Endothelial cell (in vitro differentiated cells): ENCODE measurements around the gene TAPT1. TPM values are rescaled to one million over a fixed set of nuclear protein-coding genes. Genes with fewer than 3 reads are reported as not detected.
A peak's percentile ranks its signal among the peaks of the same experiment; 100 is the strongest.
"Not testable (repeated sequence)": the region's sequence is repeated elsewhere in the genome, so short reads cannot be mapped to it uniquely, and the experiment has no call there.

Experiments
- DNase-seq: peaks from one replicate; pipeline ENCODE4 v3.0.0; 2021; ENCODE audit warnings: low spot score
- H3K27ac Mint-ChIP-seq: one replicate; pipeline ENCODE4 v1.8.0; 2021; ENCODE audit warnings: mixed read lengths, inconsistent platforms; ENCODE audit not compliant: unreplicated experiment
- H3K27me3 Mint-ChIP-seq: one replicate; pipeline ENCODE4 v1.8.0; 2021; ENCODE audit warnings: mild to moderate bottlenecking, moderate library complexity, mixed read lengths, inconsistent platforms; ENCODE audit not compliant: unreplicated experiment
- H3K36me3 Mint-ChIP-seq: one replicate; pipeline ENCODE4 v1.8.0; 2021; ENCODE audit warnings: mild to moderate bottlenecking, low read depth, mixed read lengths, inconsistent platforms; ENCODE audit not compliant: unreplicated experiment
- H3K4me1 Mint-ChIP-seq: one replicate; pipeline ENCODE4 v1.8.0; 2021; ENCODE audit warnings: mild to moderate bottlenecking, mixed read lengths, inconsistent platforms; ENCODE audit not compliant: unreplicated experiment
- H3K4me3 Mint-ChIP-seq: one replicate; pipeline ENCODE4 v1.8.0; 2021; ENCODE audit warnings: mild to moderate bottlenecking, mixed read lengths, inconsistent platforms; ENCODE audit not compliant: unreplicated experiment
- H3K9me3 Mint-ChIP-seq: one replicate; pipeline ENCODE4 v1.8.0; 2021; ENCODE audit warnings: mixed read lengths, inconsistent platforms; ENCODE audit not compliant: unreplicated experiment
- long read RNA-seq: library from polyadenylated mRNA; unstranded; transcript quantifications from one replicate; pipeline ENCODE4 v2.0.0, GENCODE V29; 2020; ENCODE audit not compliant: unreplicated experiment
- total RNA-seq: library from RNA; stranded (reverse); fragmentation: NEBNext Ultra II Directional; extraction: Animal tissue kit (Norgen Biotek cat#: 25700); gene quantifications from one replicate; pipeline ENCODE4 v1.2.1, GENCODE V29; 2021; ENCODE audit not compliant: unreplicated experiment
- TF ChIP-seq, protein P1 (sequence below): fragments of 200-600 bp; sonication (generic); IDR thresholded peaks from one replicate; pipeline ENCODE4 v1.5.0; 2021; ENCODE audit warnings: antibody characterized with exemption; ENCODE audit not compliant: unreplicated experiment

TAPT1 gene, protein sequence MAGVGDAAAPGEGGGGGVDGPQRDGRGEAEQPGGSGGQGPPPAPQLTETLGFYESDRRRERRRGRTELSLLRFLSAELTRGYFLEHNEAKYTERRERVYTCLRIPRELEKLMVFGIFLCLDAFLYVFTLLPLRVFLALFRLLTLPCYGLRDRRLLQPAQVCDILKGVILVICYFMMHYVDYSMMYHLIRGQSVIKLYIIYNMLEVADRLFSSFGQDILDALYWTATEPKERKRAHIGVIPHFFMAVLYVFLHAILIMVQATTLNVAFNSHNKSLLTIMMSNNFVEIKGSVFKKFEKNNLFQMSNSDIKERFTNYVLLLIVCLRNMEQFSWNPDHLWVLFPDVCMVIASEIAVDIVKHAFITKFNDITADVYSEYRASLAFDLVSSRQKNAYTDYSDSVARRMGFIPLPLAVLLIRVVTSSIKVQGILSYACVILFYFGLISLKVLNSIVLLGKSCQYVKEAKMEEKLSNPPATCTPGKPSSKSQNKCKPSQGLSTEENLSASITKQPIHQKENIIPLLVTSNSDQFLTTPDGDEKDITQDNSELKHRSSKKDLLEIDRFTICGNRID
- 18.4 TPM for total RNA-seq
- long read RNA-seq = 0 reads

DNA sequence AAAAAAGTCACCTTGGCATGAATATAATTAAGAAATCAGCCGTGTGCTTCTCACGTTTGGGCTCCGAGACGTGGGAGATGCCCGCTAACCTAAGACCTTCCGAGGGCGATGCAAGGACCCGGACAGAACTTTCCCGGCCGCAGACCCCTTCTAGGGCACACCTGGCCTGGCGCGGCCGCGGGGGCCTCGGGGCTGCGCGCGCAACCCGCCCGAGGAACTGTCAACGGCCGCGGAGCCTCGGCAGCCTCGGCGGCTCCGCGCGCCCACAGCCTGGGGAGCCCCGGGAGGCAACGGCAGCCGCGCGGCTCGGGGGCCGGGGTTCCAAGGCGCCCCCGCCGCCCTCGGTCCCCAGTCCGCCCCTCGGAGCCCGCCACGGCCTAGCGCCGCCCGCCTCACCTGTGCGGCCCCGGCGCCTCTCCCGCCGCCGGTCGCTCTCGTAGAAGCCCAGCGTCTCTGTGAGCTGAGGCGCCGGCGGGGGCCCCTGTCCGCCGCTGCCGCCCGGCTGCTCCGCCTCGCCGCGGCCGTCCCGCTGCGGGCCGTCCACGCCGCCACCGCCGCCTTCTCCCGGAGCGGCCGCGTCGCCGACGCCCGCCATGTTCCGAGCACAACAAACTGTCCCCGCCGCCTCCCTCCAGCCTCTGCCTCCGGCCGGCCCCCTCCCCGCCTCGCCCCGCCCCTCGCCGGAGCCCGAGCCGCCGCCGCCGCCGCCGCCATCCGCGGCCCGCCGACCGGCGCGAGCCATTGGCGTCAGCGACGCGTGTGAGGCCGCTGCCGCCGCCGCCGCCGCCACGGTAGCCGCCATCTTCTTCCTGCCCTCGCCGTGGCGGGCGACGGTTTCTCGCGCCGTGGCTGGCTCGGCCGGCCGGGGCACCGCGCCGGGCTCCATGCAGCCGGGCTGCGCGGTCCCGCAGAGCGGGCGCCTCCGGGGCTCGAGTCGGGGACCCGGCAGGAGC, at the start of gene TAPT1:
TSS of gene TAPT1 (minus strand) at position 609 of the 953 bp plus-strand sequence. CDS start at position 595, 14 bp downstream.
- TF ChIP-seq, protein P1, sequence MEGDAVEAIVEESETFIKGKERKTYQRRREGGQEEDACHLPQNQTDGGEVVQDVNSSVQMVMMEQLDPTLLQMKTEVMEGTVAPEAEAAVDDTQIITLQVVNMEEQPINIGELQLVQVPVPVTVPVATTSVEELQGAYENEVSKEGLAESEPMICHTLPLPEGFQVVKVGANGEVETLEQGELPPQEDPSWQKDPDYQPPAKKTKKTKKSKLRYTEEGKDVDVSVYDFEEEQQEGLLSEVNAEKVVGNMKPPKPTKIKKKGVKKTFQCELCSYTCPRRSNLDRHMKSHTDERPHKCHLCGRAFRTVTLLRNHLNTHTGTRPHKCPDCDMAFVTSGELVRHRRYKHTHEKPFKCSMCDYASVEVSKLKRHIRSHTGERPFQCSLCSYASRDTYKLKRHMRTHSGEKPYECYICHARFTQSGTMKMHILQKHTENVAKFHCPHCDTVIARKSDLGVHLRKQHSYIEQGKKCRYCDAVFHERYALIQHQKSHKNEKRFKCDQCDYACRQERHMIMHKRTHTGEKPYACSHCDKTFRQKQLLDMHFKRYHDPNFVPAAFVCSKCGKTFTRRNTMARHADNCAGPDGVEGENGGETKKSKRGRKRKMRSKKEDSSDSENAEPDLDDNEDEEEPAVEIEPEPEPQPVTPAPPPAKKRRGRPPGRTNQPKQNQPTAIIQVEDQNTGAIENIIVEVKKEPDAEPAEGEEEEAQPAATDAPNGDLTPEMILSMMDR = no peak
- Mint-ChIP-seq H3K9me3 (no peaks in the 10 kb centered on the region), H3K4me3 (peak within 1 kb of the TSS; percentile 95), H3K27ac (peak within 1 kb of the TSS; percentile 87), H3K36me3 (no peaks in the 10 kb centered on the region), H3K4me1 (peaks cover 33% of the 10 kb centered on the region), H3K27me3 (peaks cover 4% of the 10 kb centered on the region)
- DNase-seq = peak; percentile 83

DNA sequence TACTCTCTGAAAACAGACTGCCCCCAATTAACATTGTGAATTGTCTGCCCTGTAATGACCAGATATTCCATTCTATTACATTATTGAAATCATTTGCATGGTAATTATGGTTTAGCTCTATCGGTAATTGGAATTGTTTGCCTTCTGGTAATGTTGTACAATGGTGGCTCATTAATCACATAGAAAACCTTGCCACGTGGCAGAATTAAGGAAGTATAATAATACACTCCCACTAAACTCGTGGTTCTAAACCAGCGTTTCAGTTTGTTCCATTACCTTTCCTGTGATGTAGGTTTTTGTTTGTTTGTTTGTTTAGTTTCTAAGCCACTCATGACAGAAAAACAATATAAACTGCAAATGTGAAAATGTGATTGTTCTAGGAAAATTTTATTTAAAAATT, 45.1 kb upstream of the TAPT1 start:
- TF ChIP-seq, protein P1 = no peak
- peaks cover 5% of the 10 kb centered on the region for H3K36me3 Mint-ChIP-seq
- no peaks in the 10 kb centered on the region for H3K27me3 Mint-ChIP-seq
- no peak for DNase-seq
- no peak overlapping the region for H3K27ac Mint-ChIP-seq
- H3K4me3 Mint-ChIP-seq = no peak overlapping the region
- H3K9me3 Mint-ChIP-seq = no peaks in the 10 kb centered on the region
- H3K4me1 Mint-ChIP-seq = peaks cover 18% of the 10 kb centered on the region

DNA sequence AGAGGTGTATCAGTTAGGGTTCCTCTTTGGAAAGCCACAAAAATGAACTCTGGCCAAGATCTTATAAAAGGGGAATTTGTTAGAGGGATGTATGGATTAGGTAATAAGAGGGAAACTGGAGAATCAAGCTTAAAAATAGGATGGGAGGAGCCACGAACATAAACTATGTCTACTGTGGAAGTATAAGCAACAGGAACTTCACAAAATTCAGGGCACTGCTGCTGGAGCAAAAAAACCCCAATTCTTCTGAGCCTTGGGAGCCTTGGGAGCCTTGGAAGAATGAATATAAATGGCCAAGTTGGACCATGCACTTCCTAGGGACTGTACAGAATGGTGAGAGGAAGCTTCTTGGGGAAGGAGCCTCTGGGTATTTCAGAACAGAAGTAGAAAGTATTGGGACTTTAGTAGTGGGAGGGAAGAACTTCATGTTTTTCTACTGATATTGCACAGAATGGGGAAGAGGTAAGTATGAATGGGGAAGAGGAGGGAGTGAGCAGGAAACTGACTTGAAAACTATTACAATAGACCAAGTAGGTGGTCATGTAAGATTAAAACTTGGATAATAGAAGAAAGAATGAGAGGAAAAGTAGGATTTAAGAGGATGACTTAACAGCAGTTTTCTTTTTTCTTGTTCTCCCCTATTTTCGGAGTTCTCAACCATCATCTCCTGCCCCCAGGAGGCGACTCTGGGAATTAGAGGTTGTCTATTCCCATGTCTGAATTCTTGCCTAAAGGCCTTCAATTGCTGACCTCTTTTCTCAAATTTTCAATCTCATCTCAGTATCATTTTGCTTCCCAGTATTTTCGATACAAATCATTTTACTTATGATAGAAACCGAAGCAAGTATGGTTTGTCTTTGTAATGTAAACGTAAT, 44.4 kb upstream of the TAPT1 start:
- peak; percentile 22 for DNase-seq
- TF ChIP-seq, protein P1 = peak; percentile 41
- H3K9me3 Mint-ChIP-seq = no peaks in the 10 kb centered on the region
- peaks cover 18% of the 10 kb centered on the region for H3K4me1 Mint-ChIP-seq
- peak overlapping the region; percentile 62 for H3K27ac Mint-ChIP-seq
- no peaks in the 10 kb centered on the region for H3K36me3 Mint-ChIP-seq
- no peaks in the 10 kb centered on the region for H3K27me3 Mint-ChIP-seq
- no peak overlapping the region for H3K4me3 Mint-ChIP-seq

DNA sequence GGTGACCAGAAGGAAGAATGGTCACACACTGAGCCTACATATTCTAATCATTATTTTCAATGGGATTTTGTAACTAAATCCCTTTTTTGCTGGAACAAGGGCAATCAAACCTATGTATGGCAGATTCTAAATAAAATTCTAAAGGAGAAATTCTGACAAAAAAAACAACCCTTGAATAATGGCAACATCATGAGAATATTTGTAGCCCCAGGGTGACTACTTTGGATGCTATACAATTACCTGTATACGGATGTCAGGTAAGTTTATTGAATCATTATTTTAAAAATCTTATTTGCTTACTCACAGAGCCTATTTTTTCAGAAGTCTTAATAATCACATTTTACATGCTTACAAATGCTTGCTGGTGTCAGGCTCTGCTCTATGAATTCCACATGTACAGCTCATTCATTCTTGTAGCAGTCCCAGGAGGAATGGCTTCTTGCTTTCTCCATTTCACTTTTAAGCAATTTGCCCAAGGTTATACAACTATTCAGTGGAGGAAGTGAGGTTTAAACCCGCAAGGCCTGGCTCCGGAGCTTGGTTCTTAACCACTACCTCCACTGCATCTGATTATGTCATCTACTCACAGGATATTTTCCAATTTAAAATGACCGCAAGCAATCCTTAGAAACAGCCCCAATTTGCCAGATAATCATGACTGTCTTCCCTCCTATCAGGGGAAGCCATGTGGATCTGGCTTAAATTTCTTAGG, 43.6 kb upstream of the TAPT1 start:
- not testable (repeated sequence) for H3K27me3 Mint-ChIP-seq, DNase-seq, H3K9me3 Mint-ChIP-seq, H3K4me3 Mint-ChIP-seq, H3K36me3 Mint-ChIP-seq
- Mint-ChIP-seq H3K4me1 (peaks cover 18% of the 10 kb centered on the region), H3K27ac (peak overlapping the region; percentile 62)
